ENCODE measurements around the gene NME7.

- no peak for TF ChIP-seq POLR2AphosphoS5 (IDR thresholded peaks at IDR 0.05; ENCODE audit: borderline replicate concordance, low read depth, low read length)
- no peak for TF ChIP-seq EZH2 (IDR thresholded peaks at IDR 0.05)
- TF ChIP-seq FOXP2 (optimal IDR thresholded peaks at IDR 0.05; ENCODE audit: control extremely low read depth, extremely low read length, insufficient read depth) = no peak
Observed at GRCh38 chr1:169321539-169321938, 46.1 kb downstream of the NME7 start.
